Lung (tissue), 12 donors: ENCODE measurements around the gene PIGU. TPM values are rescaled to one million over a fixed set of nuclear protein-coding genes. Genes with fewer than 3 reads are reported as not detected.
"Not testable (repeated sequence)": the region's sequence is repeated elsewhere in the genome, so short reads cannot be mapped to it uniquely, and the experiment has no call there.

Experiments used
- ATAC-seq: fragments of 200-7000 bp; cut with Tn5 transposase; one replicate; pipeline ENCODE4 v1.9.1; 2020; ENCODE audit warnings: moderate number of reproducible peaks; ENCODE audit not compliant: insufficient read depth, low FRiP score
- DNase-seq, 3 donors: peaks; one replicate each; pipeline ENCODE4 v3.0.0-alpha.2; 2013 to 2017
- H3K27ac ChIP-seq, 2 donors: one replicate each; pipeline ENCODE4 v1.5.1; 2013; ENCODE audit warnings: mild to moderate bottlenecking in 2 of 2, moderate library complexity in 2 of 2, control low read depth in 1 of 2, inconsistent platforms in 1 of 2, low read depth in 1 of 2, low read length in 1 of 2
- H3K27me3 ChIP-seq, 3 donors: one replicate each; pipeline ENCODE4 v1.5.1; 2013; ENCODE audit warnings: low read length in 2 of 3; ENCODE audit not compliant: control insufficient read depth in 3 of 3, insufficient read depth in 3 of 3
- H3K36me3 ChIP-seq, 4 donors: one replicate each; pipeline ENCODE4 v1.5.1; 2013; ENCODE audit warnings: low read length in 4 of 4, mild to moderate bottlenecking in 1 of 4, moderate library complexity in 1 of 4; ENCODE audit not compliant: control insufficient read depth in 4 of 4, insufficient read depth in 4 of 4
- H3K4me1 ChIP-seq, 5 donors: one replicate each; pipeline ENCODE4 v1.5.1; 2013; ENCODE audit warnings: low read length in 5 of 5, mild to moderate bottlenecking in 2 of 5, moderate library complexity in 1 of 5; ENCODE audit not compliant: control insufficient read depth in 5 of 5, insufficient read depth in 5 of 5
- H3K4me3 ChIP-seq: one replicate; pipeline ENCODE4 v1.5.1; 2013; ENCODE audit warnings: mild to moderate bottlenecking, control low read depth, moderate library complexity
- H3K9ac ChIP-seq, 2 donors: one replicate each; pipeline ENCODE4 v1.5.1; 2013; ENCODE audit warnings: low read length in 2 of 2, control low read depth in 1 of 2; ENCODE audit not compliant: insufficient read depth in 1 of 2
- H3K9me3 ChIP-seq, 4 donors: one replicate each; pipeline ENCODE4 v1.5.1; 2013; ENCODE audit warnings: low read length in 3 of 4, mild to moderate bottlenecking in 1 of 4, moderate library complexity in 1 of 4; ENCODE audit not compliant: control insufficient read depth in 4 of 4, insufficient read depth in 3 of 4
- WGBS, 2 donors: extraction: QIAGEN DNeasy Blood & Tissue Kit; methylation state at CpG; one replicate each; pipeline ENCODE4 v1.1.7; 2013; 5-methylcytosine and 5-hydroxymethylcytosine counted together
- polyA plus RNA-seq, 2 donors: library from polyadenylated mRNA; stranded (reverse); fragments of 200-250 nt; gene quantifications; one replicate each; pipeline ENCODE4 v1.2.1, GENCODE V29; 2013
- total RNA-seq, 2 donors: library from RNA; depleted of rRNA in 1 of 2; stranded (reverse); fragments of >200 nt in 1 of 2; gene quantifications; one replicate each; pipeline ENCODE4 v1.2.1, GENCODE V29; 2014 to 2021
- TF ChIP-seq, protein P1 (sequence below): IDR thresholded peaks from 2 replicates; pipeline ENCODE4 v1.5.1; 2012; ENCODE audit warnings: mild to moderate bottlenecking; ENCODE audit errors: control extremely low read depth, extremely low read depth
- donor health status: control.
- donor health status: control.
- donor health status: Bipolar disorder and iron deficiency.
- donor health status: healthy.
- donor health status: DM: yes; HTN: yes; CAD: no.

Gene PIGU
- total and polyA plus RNA-seq, 4 donors: 15.7 to 21.2 (median 20.1) TPM

DNA sequence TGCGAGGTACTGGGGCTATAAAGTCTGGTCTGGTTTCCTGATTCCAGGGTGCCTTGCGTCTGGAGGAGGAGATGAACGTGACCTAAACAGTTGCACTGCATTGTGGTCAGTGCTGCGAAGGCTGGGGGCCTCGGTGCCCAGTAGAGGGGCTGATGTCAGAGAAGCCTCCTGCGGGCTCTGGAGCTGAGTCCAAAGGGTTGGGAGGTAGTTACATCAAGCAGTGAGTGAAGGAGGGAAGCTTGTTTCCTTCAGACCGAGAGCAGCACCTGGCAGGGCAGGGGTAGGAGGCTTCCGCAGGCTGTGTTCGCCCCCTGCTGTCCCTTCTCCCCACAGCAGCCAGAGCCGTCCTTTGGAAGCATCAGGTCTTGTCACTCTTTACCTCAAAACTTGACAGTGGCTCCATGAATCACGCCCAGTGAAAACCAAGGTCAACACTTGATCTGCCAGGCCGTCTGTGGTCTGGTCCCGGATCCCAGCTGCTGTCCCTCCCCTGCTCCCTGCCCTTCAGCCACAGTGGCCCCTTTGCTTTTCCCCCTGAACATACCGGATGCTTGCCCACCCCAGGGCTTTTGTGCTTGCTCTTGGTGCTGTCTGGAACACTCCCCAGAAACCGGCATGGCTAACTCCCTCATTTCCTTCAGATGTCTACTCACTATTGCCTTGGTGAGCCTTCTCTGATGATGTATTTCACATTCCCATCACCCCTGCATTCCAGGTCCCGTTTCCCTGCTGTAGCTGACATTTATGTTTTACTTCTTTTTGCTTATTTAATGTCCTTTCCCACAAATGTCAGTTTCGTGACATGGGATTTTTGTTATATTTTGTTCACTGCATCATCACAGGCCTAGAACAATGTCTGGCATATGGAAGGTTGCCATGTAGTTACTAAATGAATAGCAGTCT lies 153.7 kb downstream of the PIGU start:
- 58% methylated on average over 17 of the region's 17 CpGs for WGBS, 2 donors
- Histone ChIP-seq H3K9ac (no peak overlapping the region), H3K36me3 (peaks cover 5 to 30% (median 12%) of the 10 kb centered on the region in 4 donors), H3K27ac (peak overlapping the region; percentile 28 to 73), H3K27me3 (no peaks in the 10 kb centered on the region), H3K4me3 (no peak overlapping the region), H3K9me3 (no peaks in the 10 kb centered on the region), H3K4me1 (peaks cover 4 to 15% (median 12%) of the 10 kb centered on the region in 5 donors)
- peak; percentile 30 for ATAC-seq
- DNase-seq: peak; percentile 16 to 34 (median 29)
- TF ChIP-seq, protein P1, sequence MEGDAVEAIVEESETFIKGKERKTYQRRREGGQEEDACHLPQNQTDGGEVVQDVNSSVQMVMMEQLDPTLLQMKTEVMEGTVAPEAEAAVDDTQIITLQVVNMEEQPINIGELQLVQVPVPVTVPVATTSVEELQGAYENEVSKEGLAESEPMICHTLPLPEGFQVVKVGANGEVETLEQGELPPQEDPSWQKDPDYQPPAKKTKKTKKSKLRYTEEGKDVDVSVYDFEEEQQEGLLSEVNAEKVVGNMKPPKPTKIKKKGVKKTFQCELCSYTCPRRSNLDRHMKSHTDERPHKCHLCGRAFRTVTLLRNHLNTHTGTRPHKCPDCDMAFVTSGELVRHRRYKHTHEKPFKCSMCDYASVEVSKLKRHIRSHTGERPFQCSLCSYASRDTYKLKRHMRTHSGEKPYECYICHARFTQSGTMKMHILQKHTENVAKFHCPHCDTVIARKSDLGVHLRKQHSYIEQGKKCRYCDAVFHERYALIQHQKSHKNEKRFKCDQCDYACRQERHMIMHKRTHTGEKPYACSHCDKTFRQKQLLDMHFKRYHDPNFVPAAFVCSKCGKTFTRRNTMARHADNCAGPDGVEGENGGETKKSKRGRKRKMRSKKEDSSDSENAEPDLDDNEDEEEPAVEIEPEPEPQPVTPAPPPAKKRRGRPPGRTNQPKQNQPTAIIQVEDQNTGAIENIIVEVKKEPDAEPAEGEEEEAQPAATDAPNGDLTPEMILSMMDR: peak; percentile 24

DNA sequence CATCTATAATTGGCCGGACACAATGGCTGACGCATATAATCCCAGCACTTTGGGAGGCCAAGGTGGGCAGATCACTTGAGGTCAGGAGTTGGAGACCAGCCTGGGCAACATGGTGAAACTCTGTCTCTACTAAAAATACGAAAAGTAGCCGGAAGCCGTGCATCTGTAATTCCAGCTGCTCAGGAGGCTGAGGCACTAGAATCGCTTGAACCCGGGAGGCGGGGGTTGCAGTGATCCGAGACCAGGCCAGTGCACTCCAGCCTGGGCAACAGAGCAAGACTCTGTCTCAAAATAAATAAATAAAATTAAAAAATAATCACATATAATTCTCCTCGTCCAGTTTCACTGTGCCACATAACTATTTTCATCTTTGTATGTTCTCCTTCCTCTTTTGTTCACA lies 157.1 kb downstream of the PIGU start:
- not testable (repeated sequence) for H3K9ac ChIP-seq, ATAC-seq, H3K27me3 ChIP-seq, H3K4me1 ChIP-seq, H3K4me3 ChIP-seq, H3K9me3 ChIP-seq, DNase-seq, H3K27ac ChIP-seq
- 91 to 93% methylated on average over 10 of the region's 10 CpGs for WGBS, 2 donors
- peaks cover 0 to 17% (median 2%) of the 10 kb centered on the region in 4 donors for H3K36me3 ChIP-seq

DNA sequence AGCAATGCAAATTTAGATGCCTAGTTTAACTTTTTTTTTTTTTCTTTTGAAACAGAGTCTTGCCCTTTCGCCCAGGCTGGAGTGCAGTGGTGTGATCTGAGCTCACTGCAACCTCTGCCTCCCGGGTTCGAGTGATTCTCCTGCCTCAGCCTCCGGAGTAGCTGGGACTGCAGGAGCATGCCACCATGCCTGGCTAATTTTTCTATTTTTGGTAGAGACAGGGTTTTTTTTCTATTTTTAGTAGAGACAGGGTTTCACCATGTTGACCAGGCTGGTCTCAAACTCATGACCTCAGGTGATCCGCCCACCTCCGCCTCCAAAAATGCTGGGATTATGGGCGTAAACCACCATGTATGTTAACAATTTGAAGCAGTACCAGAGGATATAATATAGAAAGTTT lies 158.0 kb downstream of the PIGU start:
- 96 to 97% methylated on average over 7 of the region's 7 CpGs for whole genome bisulfite sequencing, 2 donors
- not testable (repeated sequence) for H3K27me3 ChIP-seq, ATAC-seq, DNase-seq, H3K4me3 ChIP-seq, H3K27ac ChIP-seq, H3K4me1 ChIP-seq, H3K9me3 ChIP-seq, H3K9ac ChIP-seq
- peaks cover 0 to 13% (median 2%) of the 10 kb centered on the region in 4 donors for H3K36me3 ChIP-seq

DNA sequence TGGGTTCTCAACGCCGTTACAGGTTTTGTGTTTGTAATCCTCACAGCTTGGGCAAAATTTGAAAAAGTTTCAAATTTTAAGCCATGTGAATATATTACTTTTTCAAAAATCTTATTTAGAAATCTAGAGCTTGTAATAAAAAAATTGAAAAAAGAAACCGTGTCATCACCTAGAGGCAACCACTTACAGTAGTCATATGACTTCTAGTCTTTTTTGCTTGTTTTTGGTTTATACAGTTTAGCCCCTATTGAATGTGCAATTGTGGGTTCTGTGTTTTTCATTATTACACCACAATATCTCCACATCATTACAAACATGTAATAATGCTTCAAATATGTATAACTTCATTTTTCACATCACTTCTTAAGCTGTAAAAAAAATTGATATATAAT lies 159.8 kb downstream of the PIGU start:
- H3K4me1 ChIP-seq: peaks cover 0 to 8% (median 4%) of the 10 kb centered on the region in 5 donors
- peak overlapping the region; percentile 54 to 81 for H3K9ac ChIP-seq
- DNase-seq (no peak), ATAC-seq (no peak)
- TF ChIP-seq, protein P1: no peak
- peak overlapping the region; percentile 89 for H3K4me3 ChIP-seq
- no peaks in the 10 kb centered on the region for H3K9me3 ChIP-seq
- H3K27ac ChIP-seq: peak overlapping the region; percentile 92 to 98
- no peaks in the 10 kb centered on the region for H3K27me3 ChIP-seq
- WGBS, 2 donors: 0 to 1% methylated on average over 3 of the region's 3 CpGs
- peaks cover 0 to 7% (median under 1%) of the 10 kb centered on the region in 4 donors for H3K36me3 ChIP-seq
